NCI-H82 (cell line): ENCODE measurements around the gene CREM.
"Not testable (repeated sequence)": the region's sequence is repeated elsewhere in the genome, so short reads cannot be mapped to it uniquely, and the experiment has no call there.

Experiments
- DNase-seq: peaks from one replicate; lab custom pipeline; 2025; lab: John Stamatoyannopoulos, UW

Gene CREM

GRCh38 chr10:35126530-35127288 lies at the start of gene CREM:
TSS of gene CREM (plus strand) at chr10:35126846. CDS start at chr10:35137836, 10,990 bp downstream.
- DNase-seq: peak; percentile 99

GRCh38 chr10:35079265-35079664 lies 47.4 kb upstream of the CREM start:
- no peak for DNase-seq

DNA sequence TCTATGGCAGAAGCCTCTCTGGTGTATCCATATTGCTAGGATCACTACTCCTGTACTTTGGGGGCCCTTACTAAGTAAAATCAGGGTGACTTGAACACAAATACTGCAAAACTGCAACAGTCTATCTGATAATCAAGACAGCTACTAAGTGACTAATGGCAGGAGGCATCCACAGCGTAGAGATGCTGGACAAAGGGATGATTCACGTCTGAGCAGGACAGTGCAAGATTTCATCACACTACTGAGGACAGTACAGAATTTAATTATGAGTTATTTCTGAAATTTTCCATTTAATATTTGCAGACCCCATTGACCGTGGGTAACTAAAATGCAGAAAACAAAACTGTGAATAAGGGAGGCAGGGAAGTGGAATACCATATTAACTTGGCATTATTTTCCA lies 46.9 kb upstream of the CREM start:
- no peak for DNase-seq

- DNase-seq: not testable (repeated sequence)
Measured at GRCh38 chr10:35080261-35080660, 46.4 kb upstream of the CREM start.

DNA sequence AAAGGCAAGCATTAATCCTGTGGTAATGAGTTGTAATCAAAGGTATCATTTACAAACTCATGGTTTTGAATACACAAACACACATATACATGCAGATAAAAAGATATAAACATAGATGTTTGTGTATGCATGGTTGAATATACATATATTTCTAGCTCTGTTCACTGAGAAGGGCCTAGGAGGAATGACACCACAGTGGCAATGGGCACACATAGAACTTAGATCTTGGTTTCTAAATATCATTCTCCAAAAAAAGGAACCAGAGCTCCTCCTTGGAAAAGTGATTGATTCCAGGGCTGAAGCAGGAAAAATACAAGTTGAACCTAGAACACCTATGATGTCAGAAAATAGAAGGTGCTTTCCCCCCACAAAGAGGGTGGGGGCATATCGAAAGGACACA lies 43.4 kb upstream of the CREM start:
- no peak for DNase-seq

DNA sequence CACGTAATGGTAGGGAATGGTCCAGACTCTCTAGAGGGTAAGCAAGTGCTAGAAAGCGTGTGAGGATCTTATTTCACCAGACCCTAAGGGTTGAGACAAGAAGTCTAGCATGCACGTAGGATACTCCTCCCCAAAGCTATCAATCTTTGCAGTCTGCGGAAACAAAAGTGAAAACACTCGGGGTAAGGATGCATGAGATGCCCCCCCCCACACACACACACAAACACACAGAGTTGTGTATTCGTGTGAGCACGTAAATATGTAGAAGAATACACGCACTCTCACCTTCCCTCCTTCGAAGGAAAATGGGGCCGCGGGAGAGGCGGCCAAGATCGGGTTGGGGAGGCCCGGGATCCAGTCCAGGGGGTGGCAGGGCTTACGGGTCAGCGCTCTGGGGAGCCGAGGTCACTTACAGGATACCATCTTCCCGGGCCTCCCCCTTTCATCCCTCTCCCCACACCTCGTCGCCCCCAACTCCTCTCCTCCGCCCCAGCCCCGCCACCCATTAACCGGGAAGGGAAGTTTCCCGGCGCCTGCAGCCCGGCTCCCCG lies 37.0 kb upstream of the CREM start:
- no peak for DNase-seq

- peak; percentile 89 for DNase-seq
Measured at GRCh38 chr10:35090162-35090954, 36.3 kb upstream of the CREM start, which contains the start of gene CUL2. TSS of gene CUL2 (minus strand) at chr10:35090341. CDS start at chr10:35071317, 19,024 bp downstream.

- DNase-seq: no peak
Measured at GRCh38 chr10:35091994-35092790, 34.5 kb upstream of the CREM start.

DNA sequence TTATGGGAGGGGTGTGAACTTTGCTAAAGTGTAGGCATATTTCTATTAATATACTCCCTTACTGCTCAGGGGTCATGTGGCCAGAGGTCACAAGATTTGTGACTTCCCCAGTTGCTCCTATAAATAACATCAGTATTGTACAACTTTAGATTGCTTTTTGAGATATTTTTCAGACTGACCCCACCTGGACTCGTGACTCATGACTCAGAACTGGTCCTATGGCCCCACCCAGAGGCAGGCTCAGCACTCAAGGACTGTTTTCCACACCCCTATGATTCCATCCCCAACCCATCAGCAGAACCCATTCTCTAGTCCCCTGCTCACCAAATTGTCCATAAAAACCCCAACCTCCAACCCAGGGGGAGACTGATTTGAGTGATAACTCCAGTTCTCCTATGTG lies 33.8 kb upstream of the CREM start:
- DNase-seq: no peak

DNA sequence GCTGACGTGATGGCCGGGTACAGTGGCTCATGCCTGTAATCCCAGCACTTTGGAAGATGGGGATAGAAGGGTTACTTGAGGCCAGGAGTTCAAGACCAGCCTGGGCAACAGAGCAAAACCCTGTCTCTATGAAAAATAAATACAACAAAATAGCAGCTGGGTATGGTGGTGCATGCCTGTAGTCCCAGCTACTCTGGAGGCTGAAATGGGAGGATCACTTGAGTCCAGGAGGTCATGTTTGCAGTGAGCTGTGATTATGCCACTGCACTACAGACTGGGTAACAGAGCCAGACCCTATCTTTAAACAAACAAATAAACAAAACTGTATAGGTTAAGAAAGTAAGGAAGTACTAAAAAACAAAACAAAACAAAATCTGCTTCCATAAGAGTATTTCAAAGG lies 30.3 kb upstream of the CREM start:
- DNase-seq: no peak

DNA sequence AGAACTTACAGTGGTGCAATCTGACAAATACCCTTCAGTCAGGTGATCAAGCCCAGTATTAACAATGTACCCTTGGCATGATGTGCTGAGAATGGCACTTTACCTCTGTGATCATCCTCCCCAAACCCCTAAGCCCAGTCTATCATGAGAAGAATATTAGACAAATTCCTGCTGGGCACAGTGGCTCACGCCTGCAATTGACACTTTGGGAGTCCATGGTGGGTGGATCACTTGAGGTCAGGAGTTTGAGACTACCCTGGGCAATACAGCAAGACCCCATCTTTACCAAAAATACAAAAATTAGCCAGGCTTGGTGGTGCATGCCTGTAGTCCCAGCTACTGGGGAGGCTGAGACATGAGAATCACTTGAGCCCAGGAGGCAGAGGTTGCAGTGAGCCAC lies 29.1 kb upstream of the CREM start:
- DNase-seq: no peak

GRCh38 chr10:35103882-35104281 lies 22.8 kb upstream of the CREM start:
- no peak for DNase-seq

GRCh38 chr10:35112571-35112970 lies 14.1 kb upstream of the CREM start:
- DNase-seq: no peak

DNA sequence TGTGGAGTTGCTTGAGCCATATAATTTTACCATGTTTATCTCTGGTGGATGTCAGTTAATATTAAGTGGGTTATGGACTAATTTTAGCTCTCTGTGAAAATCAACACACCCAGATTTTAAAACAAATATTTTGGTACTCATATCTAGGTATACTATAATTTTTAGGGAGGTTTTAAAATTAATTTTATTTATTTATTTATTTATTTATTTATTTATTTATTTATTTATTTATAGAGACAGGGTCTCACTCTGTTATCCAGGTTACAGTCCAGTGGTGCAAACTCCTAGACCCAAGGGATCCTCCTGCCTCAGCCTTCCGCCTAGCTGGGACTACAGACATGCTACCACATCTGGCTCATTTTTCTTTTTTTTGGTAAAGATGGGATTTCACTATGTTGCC lies 7.3 kb upstream of the CREM start:
- DNase-seq: no peak

DNA sequence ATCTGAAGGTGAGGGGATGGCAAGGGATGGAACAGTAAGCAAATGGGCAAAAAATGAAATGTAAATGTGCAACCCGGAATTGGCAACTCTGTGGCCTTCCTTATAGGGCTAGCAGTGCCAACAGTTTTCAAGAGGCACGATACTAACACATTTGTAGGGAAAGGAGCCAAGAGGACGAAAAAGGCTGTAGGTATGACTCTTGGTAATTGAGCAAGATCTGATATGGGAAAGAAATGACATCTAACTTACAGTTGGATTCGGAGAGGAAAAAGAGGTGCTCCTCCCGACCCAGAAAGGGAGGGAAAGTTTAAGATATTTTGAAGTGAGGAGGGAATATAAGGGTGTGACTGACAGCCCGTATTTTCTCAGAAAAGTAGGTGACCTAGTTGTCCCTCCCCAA lies 2.1 kb upstream of the CREM start:
- DNase-seq: no peak

GRCh38 chr10:35126062-35126529 lies 550 bp upstream of the CREM start:
- DNase-seq: no peak

GRCh38 chr10:35127289-35127891 lies 744 bp downstream of the CREM start:
- peak; percentile 52 for DNase-seq

DNA sequence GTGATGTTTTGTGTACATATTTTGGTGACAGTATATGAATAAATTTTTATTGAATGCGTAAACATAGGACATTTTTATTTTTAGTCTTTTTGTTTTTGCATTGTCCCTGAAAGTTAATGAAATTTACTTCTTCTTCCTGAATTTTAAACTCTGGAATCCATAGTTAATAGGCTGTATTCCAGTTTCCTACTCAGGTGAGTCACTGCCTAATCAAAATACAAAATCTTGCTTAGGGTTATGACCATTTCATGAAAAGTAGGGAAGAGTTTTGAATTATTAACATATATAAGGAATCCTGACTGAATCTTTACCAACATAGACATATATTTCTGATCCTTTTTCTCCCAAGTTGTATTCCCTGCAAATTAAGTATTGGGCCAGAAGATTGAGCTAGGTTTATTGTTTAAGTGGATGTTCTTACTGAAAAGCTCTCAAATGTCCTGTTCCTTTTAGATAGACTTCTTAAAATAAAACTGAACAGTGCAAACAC lies 2.6 kb downstream of the CREM start:
- no peak for DNase-seq

GRCh38 chr10:35130663-35131062 lies 4.0 kb downstream of the CREM start:
- no peak for DNase-seq

DNA sequence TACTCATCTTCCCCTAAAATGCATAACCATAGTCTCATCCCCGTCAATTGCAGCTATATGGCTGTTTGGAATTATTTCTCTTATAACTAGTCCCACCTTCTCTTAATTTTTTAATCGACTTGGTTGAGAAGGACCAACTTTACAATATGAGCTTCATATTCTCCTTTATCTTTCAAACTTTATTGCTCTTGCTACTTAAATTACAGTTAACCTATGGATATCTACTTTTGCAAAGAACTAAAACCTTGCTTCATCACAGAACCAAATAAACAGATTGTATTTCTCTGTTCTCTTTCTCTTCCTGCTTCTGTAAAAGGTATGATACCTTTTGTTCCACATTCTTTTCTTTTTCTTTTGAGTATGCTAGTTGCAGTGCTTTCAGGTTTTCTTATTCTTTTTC lies 6.1 kb downstream of the CREM start:
- DNase-seq: no peak

GRCh38 chr10:35133586-35133985 lies 6.9 kb downstream of the CREM start:
- DNase-seq: no peak
